RWPE1 (cell line): Measurements from ENCODE around the gene SSTR4.

Experiments used
- CTCF ChIA-PET: fragments of 350-600 bp; sonication (Branson Sonifier 250); formaldehyde crosslinking; extraction: SDS; loops from one replicate; lab custom pipeline; 2021; lab: Yijun Ruan, JAX
- POLR2A ChIA-PET: fragments of 400-600 bp; formaldehyde crosslinking; extraction: SDS; loops from one replicate; lab custom pipeline; 2020; ENCODE audit warnings: antibody characterized with exemption; ENCODE audit not compliant: low non-redundant PET; lab: Yijun Ruan, JAX
- DNase-seq: peaks from one replicate; pipeline ENCODE4 v3.0.0; 2012; ENCODE audit warnings: low spot score
- H3K27ac ChIP-seq: fragments of 450-650 bp; 2 replicates; pipeline ENCODE4 v1.5.1; 2017
- TF ChIP-seq, protein P1 (sequence below): fragments of 450-650 bp; conservative IDR thresholded peaks from 2 replicates; pipeline ENCODE4 v1.5.1; 2017; ENCODE audit warnings: low read depth, mild to moderate bottlenecking

Gene SSTR4

DNA sequence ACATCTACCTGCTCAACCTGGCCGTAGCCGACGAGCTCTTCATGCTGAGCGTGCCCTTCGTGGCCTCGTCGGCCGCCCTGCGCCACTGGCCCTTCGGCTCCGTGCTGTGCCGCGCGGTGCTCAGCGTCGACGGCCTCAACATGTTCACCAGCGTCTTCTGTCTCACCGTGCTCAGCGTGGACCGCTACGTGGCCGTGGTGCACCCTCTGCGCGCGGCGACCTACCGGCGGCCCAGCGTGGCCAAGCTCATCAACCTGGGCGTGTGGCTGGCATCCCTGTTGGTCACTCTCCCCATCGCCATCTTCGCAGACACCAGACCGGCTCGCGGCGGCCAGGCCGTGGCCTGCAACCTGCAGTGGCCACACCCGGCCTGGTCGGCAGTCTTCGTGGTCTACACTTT, 619 bp downstream of the SSTR4 start:
- DNase-seq, result no peak
- CTCF ChIA-PET, result interaction anchor here (0.6 kb wide), 1 partner anchor 1975 kb away, joined by 3 read pairs; no protein-coding TSS in a partner anchor
- no peak overlapping the region for H3K27ac ChIP-seq
- TF ChIP-seq, protein P1, sequence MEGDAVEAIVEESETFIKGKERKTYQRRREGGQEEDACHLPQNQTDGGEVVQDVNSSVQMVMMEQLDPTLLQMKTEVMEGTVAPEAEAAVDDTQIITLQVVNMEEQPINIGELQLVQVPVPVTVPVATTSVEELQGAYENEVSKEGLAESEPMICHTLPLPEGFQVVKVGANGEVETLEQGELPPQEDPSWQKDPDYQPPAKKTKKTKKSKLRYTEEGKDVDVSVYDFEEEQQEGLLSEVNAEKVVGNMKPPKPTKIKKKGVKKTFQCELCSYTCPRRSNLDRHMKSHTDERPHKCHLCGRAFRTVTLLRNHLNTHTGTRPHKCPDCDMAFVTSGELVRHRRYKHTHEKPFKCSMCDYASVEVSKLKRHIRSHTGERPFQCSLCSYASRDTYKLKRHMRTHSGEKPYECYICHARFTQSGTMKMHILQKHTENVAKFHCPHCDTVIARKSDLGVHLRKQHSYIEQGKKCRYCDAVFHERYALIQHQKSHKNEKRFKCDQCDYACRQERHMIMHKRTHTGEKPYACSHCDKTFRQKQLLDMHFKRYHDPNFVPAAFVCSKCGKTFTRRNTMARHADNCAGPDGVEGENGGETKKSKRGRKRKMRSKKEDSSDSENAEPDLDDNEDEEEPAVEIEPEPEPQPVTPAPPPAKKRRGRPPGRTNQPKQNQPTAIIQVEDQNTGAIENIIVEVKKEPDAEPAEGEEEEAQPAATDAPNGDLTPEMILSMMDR, result no peak
- POLR2A ChIA-PET, result no interaction called here

DNA sequence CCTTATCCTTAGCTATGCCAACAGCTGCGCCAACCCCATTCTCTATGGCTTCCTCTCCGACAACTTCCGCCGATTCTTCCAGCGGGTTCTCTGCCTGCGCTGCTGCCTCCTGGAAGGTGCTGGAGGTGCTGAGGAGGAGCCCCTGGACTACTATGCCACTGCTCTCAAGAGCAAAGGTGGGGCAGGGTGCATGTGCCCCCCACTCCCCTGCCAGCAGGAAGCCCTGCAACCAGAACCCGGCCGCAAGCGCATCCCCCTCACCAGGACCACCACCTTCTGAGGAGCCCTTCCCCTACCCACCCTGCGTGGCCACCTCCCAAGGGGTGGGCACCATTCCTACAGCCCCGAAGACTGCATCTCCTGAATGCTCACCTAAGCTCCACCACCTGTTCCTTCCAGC, 1.3 kb downstream of the SSTR4 start:
- no peak overlapping the region for H3K27ac ChIP-seq
- TF ChIP-seq, protein P1, result no peak
- ChIA-PET POLR2A (no interaction called here), CTCF (no interaction called here)
- no peak for DNase-seq

DNA sequence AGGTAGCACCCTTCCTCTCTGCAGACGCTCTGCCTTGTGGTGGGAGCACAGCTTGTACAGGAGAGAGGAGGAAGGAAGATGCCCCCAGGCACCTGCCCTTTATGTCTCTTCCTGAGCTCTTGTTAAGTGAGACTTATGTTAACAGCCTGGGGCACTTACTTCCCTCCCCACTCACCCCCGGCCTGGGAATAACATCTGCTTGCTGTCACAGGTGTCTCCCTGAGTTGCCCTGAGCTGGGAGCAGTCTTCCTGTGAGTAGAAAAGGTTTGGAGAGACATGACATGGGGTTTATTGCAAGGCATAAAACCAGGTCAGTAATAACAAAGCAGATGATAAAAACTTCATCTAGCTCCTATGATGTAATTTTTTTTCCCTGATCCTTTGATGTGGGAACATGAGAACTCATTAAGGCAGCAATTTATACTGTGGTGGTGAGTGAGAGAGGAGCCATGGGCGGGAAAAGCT, 1.9 kb downstream of the SSTR4 start:
- no peak overlapping the region for H3K27ac ChIP-seq
- TF ChIP-seq, protein P1, result no peak
- no peak for DNase-seq
- ChIA-PET POLR2A (no interaction called here), CTCF (interaction anchor here (1.6 kb wide), 1 partner anchor 346 kb away, joined by 4 read pairs; no protein-coding TSS in a partner anchor)

DNA sequence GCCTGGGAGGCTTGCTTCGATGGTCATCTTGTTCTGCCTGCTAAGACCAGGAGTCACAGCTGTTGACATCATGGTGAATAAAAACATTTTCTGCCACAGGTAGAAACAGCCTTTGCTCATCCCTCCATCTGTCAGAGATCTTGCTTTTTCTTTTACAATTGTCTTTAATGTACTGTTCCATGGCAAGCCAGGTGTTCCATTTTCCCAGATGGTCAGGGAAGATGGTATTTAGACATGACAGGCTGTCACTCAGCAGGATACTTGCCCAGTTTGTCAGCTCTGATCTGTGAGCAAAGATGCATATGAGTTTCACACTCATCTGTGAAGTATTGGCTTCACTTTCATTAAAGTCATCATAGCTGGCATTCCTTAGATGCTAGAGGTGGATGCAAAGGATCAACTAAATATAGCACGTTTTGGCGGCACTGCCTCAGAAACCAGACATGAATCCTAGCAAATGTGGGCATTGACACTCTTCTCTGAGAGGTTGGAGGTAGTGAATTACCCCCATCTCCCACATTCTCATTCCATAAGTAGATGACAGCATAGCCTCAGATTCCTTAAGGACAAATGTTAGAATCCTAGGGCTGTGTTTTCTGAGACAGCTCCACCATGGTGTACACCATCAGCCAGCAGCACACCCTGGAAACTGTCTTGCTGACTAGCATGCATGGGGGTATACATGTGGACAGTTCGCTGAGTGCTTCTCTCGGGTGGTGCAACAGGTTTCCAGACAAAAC, 4.2 kb downstream of the SSTR4 start:
- POLR2A ChIA-PET, result no interaction called here
- TF ChIP-seq, protein P1, result no peak
- DNase-seq, result no peak
- CTCF ChIA-PET, result interaction anchor here (0.8 kb wide), 1 partner anchor 301 kb away, joined by 3 read pairs; no protein-coding TSS in a partner anchor
- H3K27ac ChIP-seq, result no peak overlapping the region

DNA sequence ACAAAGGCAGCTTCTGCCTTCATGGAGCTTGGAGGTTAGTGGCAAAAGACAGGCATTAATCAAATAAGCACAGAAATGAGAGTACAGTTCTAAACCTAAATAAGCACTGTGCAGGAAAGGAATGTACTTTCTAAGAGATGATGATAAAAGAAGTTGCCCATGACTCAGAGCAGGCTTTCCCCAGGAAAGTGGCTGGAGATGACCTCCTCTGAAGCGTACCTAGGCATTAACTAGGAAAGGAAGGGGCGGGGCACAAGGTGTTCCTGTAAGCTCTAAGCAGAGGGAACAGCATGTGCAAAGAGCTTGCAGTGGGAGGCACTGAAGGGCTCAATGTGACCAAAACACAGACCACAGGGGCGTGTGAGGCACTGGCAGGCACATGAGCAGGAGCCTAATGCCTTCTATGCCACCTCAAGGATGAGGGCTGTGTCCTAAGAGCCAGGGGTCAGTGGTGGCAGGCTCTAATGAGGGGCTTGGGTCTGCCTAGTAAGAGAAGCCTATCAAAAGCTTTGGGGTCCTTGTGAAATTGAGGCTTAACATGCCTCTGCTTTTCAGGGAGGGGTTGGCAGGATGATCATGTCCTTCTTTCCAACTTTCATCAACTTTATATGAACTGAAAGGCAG, 4.9 kb downstream of the SSTR4 start:
- H3K27ac ChIP-seq, result no peak overlapping the region
- TF ChIP-seq, protein P1, result no peak
- DNase-seq, result peak; percentile 30
- POLR2A ChIA-PET, result no interaction called here
- CTCF ChIA-PET, result no interaction called here

DNA sequence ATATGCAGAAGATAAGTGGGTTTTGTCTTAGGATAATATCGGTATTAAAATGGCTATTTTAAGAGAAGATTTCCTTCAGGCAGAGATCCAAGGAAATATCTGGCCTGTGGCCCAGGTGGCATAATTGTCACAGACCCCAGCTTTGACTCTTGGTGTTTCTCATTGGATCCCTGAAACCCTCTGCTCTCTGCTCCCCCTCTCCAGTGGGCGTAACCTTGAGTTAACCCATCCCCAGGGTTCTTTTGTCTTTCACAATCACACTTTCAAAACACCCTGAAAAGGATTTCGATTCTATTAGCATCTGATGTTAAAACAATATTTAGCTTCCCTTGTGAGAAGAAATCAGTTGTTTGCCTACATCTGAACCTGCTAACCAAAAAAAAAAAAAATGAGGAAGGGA, 7.2 kb downstream of the SSTR4 start:
- TF ChIP-seq, protein P1, result no peak
- ChIA-PET POLR2A (no interaction called here), CTCF (interaction anchor here (0.6 kb wide), 1 partner anchor 71 kb away, joined by 3 read pairs; no protein-coding TSS in a partner anchor)
- no peak for DNase-seq
- no peak overlapping the region for H3K27ac ChIP-seq
